ENCODE measurements around the gene EBPL.
"Not testable (repeated sequence)": the region's sequence is repeated elsewhere in the genome, so short reads cannot be mapped to it uniquely, and the experiment has no call there.

EBPL gene

DNA sequence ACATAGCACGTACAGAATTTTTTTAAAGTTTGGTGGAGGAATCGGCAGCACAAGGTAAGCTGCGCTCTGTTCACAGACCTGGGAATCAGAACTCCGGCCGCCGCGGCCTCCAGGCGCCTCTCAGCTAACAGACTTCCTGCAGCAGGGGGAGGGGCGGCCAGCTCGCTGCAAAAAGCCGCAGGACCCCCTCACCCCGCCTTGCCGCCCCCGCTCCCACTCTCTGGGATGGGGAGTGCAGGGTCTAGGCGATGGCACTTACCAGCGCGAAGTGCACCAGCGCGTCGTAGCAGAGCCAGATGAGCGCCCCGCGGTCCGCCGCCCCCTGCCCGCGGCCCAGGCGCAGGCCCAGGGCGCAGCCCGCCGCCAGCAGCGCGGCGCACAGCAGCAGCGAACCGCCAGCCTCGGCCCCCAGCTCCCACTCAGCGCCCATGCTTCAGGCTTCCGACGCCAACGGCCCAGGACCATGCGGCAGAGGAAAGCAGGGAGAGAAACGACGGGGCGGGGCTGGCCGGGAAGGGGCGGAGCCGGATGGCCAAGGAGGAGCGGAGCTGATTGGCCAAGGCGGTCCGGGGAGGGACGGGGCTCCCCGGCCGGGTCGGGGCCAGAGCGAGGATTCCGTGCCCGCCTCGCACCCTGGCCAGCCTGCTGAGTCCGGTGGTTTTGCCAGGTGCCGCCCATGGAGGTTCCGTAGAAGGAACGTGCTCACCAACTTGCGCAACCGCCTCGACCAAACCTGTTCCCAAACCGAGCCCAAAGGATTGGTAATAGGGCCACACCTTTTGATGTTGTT lies at the start of gene EBPL:
Gene EBPL (minus strand): TSS at position 492 of the 790 bp plus-strand sequence. CDS start 62 bp downstream, at position 430.
- DNase-seq (ENCODE audit: low read depth, low spot score), result peak; percentile 69

DNA sequence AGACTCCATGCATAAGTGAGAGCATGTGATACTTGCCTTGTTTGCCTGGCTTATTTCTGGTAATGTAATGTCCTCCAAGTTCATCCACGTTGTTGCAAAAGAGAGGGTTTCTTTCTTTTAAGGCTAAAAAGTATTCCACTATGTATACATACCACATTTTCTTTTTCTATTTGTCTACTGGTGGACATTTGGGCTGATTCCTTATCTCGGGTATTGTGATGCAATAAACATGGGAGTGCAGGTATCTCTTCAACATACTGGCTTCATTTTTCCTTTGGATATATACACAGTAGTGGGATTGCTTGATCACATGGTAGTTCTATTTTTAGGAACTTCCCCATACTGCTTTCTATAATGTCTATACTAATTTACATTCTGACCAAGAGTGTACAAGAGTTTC lies 49.6 kb upstream of the EBPL start:
- no peak for DNase-seq (ENCODE audit: low read depth, low spot score)

DNA sequence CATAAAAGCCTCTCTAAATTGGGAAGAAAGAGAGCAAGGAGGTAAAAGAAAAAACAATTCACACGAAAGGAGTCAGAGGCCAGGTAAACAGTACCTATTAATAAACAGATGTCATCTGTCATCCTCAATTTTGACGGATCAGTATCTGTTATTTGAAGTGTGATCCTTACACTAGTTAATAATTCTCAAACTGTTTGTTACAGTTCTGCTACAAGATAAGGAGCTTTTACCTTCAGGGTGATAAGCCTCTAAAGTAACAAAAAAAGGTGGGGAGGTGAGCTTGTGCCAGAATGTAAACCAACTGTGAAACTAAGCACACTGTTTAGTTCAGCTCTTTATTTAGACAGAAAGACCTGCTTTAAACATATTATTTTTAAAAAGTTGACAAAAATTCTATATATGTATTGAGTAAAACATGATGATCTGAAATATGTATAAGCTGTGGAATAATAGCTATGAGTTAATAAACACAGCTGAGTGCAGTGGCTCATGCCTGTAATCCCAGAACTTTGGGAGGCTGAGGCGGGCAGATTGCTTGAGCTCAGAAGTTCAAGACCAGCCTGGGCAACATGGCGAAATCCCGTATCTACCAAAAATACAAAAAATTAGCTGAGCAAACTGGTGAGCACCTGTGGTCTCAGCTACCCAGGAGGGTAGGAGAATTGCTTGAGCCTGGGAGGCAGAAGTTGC lies 48.4 kb upstream of the EBPL start:
- no peak for DNase-seq (ENCODE audit: low read depth, low spot score)

DNA sequence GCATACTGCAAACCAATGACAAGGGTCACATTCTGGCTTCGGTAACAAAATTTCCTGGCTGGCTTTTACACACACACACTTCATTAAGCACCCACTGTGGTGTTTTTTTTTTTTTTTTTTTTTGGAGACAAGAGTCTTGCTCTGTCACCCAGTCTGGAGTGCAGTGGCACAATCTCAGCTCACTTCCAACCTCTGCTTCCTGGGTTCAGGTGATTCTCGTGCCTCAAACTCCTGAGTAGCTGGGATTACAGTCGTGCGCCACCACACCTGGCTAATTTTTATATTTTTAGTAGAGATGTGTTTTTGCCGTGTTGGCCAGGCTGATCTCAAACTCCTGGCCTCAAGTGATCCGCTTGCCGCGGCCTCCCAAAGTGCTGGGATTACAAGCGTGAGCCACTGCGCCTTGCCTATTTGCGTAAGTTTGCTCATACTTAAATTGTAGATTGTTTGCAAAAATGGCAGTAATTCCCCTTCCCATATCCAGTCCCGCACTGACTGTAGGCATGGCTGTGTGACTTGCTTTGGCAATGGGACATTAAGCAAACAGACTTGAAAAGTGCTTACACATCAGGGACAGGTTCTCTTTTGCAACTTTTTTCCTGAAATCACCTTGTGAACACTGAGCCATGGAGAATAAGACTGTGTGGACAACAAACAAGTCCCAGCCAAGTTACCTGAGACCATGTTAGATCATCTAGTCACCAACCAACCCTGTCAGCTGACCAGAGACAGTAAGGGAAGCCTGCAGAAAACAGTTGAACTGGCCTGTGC lies 42.1 kb upstream of the EBPL start:
- DNase-seq (ENCODE audit: low read depth, low spot score), result no peak

DNA sequence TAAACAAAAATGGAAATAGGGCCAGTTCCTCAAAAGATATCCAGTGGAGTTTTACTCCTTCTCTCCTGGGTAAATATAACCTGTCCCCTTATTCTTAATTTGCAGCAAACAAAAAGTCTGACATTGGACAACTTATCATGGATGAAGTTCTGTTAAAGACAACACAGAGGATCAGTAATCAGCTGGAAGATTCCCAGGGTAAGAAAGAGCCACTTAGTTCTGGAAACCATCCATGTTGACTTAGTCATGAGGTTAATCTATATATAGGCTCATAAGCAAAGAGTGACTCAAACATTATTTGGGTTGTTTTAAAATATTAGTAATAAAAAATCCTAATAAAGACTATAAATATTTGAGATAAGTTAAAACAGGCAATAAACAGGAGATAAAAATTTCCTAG lies 40.5 kb upstream of the EBPL start:
- no peak for DNase-seq (ENCODE audit: low read depth, low spot score)

DNA sequence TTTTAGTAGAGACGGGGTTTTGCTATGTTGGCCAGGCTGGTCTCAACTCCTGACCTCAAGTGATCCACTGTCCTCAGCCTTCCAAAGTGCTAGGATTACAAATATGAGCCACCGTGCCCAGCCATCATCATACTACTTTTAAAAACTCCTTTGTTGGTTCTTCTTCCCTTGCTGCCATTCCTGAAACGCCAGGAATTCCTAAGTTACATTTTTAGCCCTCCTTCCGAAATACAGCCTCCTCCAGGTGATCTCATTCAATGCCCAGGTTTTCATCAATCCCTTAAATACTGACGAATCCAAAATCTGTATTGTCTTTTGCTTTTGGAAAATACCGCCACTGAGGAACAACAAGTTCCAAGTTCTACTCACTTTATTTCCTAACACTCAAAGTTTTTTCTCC lies 25.3 kb upstream of the EBPL start:
- no peak for DNase-seq (ENCODE audit: low read depth, low spot score)

DNA sequence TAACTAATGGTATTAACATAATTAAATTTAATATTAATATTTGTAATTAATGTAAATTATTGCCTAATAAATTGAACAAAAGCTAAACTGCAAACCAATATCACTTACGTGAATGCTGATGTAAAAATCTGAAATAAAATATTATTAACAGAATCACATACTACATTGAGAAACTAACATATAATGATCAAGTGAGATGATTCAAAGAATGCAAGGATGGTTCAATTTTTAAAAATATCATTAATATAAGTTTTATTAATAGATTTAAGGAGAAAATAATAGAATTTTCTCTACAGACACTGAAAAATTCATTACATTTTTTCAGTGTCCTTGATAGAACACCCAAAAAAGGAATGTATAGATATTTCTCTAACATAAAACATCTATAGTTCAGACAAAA lies 23.5 kb upstream of the EBPL start:
- no peak for DNase-seq (ENCODE audit: low read depth, low spot score)

DNA sequence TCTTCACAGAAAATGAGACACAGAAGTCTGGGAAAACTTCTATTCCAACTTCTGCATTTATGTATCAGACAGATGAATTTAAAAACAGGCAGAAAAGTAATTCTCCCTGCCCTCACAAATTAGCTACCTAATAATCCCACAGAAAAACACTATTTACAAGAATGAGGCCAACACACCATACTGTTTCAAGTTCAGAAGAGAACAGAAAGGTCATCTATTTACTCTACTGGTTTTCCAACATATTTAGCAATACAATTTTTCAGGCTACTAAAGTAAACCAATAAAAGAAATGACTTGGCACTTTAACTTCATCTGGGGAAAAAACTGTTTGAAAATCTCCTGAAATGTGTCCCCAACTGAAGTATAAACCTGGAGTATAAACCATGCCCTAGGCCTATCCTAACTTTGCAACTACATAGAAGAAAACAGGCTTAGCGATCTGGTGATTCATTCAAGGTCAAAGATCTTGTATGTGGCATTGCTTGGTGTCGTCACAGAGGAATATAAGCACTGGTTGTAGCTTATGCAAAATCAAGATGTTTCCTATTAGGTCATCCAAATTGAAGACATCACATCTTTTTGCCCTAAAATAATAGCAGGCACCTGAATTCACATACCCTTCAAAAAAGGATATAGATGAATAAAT lies 20.1 kb upstream of the EBPL start:
- no peak for DNase-seq (ENCODE audit: low read depth, low spot score)

DNA sequence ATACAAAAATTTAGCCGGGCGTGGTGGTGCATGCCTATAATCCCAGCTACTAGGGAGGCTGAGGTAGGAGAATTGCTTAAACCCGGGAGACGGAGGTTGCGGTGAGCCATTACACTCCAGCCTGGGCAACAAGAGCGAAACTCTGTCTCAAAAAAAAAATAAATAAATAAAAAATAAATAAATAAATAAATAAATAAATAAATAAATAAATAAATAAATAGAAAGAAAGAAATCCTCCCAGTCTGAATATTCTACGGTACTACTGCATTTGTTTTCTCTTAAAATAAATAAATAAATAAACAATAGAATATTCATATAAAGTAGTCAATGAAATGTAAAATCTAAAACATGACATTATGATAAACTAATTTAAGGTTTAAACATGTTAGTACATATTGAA lies 13.0 kb upstream of the EBPL start:
- DNase-seq (ENCODE audit: low read depth, low spot score), result not testable (repeated sequence)

DNA sequence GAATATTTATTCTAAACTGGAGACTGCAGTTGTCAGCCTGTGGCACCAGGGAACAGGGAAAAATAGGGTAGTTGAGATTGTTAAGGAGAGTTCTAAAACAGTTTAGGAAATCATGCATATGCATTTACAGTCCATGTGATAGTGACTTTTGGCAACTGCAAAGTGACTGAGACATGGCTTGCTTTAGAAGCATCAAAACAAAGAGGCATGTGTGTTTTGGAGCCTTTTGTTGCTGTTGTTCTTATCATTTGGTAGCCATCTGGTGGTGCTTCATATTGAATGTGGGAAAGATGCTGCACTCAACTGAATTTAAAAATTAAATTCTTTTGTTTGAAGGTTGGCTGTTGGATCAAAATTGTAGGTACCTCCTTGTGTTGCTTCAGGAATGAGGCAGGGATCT lies 10.2 kb upstream of the EBPL start:
- no peak for DNase-seq (ENCODE audit: low read depth, low spot score)

DNA sequence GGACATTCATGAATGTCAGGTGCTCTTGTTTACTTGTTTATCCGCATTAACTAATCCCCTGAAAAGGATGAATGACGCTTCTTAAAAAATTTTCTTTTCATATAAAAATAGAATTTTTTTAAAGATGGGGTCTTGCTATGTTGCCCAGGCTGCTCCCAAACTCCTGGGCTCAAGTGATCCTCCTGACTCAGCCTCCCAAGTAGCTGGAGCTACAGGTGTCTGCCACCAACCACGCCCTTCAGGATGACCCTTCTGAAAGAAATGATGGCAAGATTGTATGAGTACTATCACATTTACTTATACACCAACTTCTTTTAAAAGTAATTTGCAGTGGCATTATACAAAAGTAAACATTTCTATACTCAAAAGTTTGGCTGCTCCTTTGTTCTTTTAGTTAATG lies 6.2 kb upstream of the EBPL start:
- DNase-seq (ENCODE audit: low read depth, low spot score), result no peak

DNA sequence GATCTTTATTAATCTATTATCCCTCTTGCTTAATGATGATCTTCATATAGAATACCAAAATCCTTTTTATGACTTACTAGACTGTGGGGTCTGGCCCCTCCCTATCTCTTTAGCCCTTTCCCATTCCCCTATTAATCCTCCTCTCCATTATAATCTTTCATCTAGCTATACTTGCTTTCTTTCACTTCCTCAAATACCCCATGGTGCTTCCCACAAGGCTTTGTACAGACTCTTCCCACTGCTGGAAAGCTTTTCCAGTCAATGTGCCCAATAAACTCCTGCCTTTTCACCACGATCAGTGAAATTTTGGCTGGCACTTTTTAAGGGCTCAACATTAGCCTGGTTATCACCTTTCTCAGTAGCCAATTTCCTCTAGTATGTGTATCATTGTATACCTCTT lies 3.2 kb upstream of the EBPL start:
- DNase-seq (ENCODE audit: low read depth, low spot score), result no peak

DNA sequence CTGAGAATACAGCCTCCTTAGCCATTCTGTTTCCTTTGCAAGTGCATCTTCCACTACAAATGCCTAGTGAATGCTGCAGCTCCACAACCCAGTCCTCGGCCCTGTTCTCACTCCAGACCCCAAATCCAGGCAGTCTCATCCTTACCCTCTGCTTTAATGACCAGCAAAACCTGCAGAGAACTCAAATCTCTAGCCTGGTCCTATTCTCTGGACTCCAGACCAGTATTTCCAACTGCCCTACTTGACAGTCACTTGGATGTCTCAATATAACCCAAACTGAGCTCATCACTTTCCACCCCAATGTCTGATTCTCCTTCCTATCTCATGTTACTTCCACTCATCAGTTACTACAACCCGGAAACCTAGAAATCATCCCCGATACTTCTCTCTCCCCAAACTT lies 2.6 kb upstream of the EBPL start:
- no peak for DNase-seq (ENCODE audit: low read depth, low spot score)

DNA sequence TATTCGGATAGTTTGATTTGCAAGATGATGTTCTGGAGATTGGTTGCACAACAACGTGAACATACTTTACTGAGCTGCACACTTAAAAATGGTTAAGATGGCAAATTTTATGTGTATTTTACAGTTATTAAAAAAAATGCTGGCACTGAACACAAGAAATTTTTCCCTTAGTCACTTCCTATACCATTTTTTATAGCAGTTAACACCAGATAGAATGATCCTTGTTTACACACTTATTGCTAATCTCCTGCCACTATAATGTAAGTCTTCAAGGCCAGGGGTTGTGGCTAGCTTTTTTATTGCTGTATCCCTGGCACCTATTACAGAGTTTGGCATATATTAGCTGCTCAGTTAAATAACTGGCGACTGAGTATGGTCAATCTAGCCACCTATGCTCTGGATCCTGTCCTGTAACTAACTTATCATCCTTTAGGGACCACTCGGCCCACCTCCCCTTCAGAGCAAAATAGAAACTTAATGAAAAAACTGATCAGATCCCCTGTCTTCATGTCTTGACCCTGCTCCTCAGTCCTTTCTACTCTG lies 2.0 kb upstream of the EBPL start:
- DNase-seq (ENCODE audit: low read depth, low spot score), result no peak

DNA sequence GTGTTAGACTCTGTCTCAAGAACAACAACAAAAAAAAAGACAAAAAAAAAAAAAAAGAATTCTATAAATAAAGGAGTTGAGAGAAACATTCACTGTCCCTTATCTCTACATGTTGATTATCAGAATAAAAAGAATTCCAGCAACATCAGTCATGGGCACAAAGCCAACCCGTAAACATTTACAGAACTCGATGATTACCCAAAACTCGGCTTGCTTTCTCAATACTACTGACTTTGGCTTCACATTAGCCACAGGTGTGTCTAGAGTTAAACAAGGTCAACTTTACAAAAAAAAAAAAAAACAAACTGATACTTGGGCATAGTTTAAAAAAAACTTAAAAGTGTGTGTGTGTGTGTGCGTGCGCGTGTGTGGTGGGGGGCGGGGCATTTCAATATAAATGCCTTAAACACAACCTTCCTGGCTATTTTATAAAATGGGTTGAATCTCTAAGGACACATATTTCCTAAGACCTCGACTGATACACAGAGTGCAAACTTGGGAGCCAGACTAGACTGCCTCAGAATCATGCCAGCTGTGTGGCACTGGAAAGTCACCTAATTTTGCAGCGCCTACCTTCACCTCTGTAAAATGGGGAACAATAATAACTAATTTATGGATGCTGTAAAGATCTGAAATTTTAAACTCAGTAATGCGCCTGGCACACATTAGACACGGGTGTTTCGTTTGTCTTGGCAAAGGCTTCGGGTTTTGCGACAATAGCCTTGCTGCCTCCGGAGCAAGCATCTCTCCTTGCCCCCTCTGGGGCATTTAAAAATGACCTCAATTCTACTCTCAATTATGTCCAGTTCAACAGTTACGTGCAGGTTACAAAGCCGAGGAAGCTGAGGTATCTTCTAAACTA lies 922 bp downstream of the EBPL start:
- no peak for DNase-seq (ENCODE audit: low read depth, low spot score)

DNA sequence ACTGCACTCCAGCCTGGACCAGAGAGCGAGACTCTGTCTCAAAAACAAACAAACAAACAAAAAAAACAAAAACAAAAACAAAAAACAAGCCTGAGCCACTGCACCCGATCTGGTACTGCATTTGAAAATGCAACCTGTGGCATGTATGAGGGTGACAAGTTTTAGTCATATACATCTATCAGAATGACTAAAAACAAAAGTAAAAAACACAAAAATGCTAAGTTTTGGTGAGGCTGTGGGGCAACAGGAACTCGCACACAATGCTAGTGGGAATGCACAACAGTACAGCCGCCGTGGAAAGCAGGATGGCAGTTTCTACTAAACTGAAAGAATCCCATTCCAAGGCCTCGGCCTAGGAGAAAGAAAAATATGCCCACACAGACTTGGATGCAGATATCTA lies 7.8 kb downstream of the EBPL start:
- no peak for DNase-seq (ENCODE audit: low read depth, low spot score)

DNA sequence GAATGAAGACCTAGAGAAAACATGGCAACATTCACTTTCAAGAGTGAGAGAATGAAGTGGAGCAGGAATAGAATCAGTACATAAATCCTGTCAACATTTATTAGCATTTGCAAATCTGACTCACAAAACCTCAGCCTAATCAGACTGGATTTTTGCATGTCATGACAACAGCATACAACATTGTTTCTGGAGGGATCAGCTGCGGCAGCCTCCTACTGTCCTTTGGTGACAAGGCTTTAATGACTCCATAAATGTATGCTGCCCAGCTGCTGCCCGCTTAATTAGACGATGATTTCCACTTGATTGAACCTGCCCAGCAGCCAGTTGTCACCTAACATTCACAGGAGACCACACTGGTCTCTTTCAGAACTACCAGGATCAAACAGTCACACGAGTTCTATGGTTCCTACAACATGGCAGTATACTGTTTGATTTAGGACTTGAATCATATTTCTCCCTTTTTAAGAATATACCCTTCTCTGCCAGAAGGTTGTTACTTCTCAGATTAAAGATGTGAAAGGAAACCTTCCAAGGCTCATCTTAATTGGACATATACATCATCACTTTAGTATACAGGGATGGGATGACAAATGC lies 9.3 kb downstream of the EBPL start:
- DNase-seq (ENCODE audit: low read depth, low spot score), result no peak

DNA sequence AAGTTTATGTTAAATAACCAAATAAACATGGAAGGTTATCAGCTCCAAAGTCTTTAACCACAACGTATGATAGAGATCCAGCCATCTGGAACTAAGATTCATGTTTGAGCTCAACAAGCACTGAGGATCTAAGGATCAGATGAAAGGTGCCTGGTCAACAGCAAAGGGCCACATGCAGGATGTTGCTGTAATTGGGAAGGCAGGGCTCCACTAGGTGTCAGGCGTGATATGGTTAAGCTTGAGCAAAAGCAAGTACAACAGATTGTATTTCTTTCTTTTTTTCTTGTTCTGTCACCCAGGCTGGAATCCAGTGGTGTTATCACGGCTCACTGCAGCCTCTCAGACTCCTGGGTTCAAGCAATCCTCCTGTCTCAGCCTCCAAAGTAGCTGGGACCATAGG lies 12.0 kb downstream of the EBPL start:
- no peak for DNase-seq (ENCODE audit: low read depth, low spot score)

DNA sequence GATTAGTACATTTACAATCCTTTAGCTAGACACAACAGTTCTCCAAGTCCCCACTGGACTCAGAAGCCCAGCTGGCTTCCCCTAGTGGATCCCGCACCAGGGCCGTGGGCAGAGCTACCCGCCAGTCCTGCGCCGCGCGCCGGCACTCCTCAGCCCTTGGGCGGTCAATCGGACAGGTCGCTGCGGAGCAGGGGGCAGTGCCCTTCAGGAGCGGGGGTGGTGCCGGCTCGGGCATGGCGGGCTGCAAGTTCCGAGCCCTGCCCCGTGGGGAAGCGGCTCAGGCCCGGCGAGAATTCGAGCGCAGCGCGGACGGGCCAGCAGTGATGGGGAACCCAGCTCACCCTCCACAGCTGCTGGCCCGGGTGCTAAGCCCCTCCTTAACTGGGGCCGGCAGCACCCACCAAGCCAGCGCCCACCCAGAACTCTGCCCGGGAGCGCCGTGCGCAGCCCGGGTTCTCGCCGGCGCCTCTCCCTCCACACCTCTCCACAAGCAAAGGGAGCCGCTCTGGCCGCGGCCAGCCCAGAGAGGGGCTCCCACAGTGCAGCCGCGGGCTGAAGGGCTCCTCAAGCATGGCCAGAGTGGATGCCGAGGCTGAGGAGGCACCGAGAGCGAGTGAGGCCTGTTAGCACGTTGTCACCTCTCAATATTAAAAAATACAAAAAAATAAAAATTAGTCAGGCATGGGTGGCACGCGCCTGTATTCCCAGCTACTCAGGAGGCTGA lies 12.9 kb downstream of the EBPL start:
- DNase-seq (ENCODE audit: low read depth, low spot score), result no peak
